T-helper 1 cell treated with Interleukin-12 subunit alpha and Interleukin-12 subunit beta and Interleukin-4 antibody, amounts not matched to agents 30 μg/mL and 1 μg/mL, for 36 hours (primary cell): ENCODE data around the gene ZNF326.
A peak's percentile ranks its signal among the peaks of the same experiment; 100 is the strongest.

Experiments used
- H3K27ac Mint-ChIP-seq: one replicate; pipeline ENCODE4 v1.8.0; 2021; ENCODE audit warnings: mild to moderate bottlenecking, mixed read lengths
- H3K27me3 Mint-ChIP-seq: one replicate; pipeline ENCODE4 v1.8.0; 2021; ENCODE audit warnings: low read depth, mixed read lengths
- H3K36me3 Mint-ChIP-seq: one replicate; pipeline ENCODE4 v1.8.0; 2021; ENCODE audit warnings: low read depth, mixed read lengths
- H3K4me1 Mint-ChIP-seq: one replicate; pipeline ENCODE4 v1.8.0; 2021; ENCODE audit warnings: low read depth, mixed read lengths
- H3K4me3 Mint-ChIP-seq: one replicate; pipeline ENCODE4 v1.8.0; 2021; ENCODE audit warnings: mild to moderate bottlenecking, moderate library complexity, mixed read lengths
- H3K9me3 Mint-ChIP-seq: one replicate; pipeline ENCODE4 v1.8.0; 2021; ENCODE audit warnings: mixed read lengths

The ZNF326 gene

DNA sequence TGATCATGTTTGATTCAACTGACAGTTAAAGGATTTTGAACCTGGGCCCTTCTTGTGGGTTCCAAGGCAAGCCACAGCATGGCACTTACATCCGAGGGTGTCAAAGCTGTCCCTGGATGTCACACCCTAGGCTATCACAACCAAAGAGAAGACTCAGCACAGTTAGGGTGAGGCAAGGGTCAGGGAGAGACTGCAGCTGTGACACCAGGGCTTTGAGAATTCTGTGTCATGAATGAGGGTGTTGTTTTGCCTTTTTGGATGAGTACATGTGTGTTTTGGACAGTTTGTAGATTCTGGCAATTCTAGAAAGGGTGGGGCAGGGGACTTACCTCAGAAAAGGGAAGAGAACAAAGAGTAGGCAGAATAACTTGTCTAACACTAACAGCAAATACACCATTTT lies 37.8 kb upstream of the ZNF326 start:
- Mint-ChIP-seq H3K9me3 (peaks cover 13% of the 10 kb centered on the region), H3K4me1 (peaks cover 31% of the 10 kb centered on the region), H3K4me3 (peak overlapping the region; percentile 45), H3K27me3 (no peaks in the 10 kb centered on the region), H3K36me3 (peaks cover 10% of the 10 kb centered on the region), H3K27ac (peak overlapping the region; percentile 71)

DNA sequence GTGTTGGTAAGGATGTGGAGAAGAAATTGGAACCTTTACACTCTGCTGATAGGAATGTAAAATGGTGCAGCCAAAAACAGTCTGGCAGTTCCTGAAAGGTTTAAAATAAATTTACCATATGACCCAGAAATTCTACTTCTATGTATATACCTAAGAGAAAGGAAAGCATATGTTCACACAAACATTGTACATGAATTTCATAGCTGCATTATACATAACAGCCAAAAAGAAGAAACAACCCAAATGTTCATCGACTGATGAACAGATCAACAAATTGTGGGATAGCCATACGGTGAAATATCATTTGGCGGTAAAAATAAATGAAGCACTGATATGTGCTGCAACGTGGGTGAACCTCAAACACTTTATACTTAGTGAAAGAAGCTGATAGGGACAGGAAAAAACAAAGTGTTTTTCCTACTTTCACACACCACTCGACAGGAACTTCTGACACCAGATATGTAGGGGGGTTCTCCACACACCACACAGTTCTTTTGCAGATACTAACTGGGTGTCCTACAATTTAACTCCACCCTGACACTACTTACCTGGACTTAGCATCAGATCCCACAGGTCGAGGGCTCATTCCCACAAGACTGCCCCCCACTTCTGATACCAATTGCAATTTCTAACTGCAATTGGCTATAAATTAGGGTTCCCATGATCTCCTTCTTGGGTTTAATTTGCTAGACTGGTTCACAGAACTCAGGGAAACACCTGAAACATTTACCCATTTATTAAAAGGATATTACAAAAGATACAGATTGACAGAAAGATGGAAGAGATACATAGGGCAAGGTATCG lies 35.9 kb upstream of the ZNF326 start:
- H3K36me3 Mint-ChIP-seq = peaks cover 8% of the 10 kb centered on the region
- peaks cover 4% of the 10 kb centered on the region for H3K27me3 Mint-ChIP-seq
- peaks cover 13% of the 10 kb centered on the region for H3K9me3 Mint-ChIP-seq
- no peak overlapping the region for H3K4me3 Mint-ChIP-seq
- H3K4me1 Mint-ChIP-seq = peaks cover 24% of the 10 kb centered on the region
- no peak overlapping the region for H3K27ac Mint-ChIP-seq

DNA sequence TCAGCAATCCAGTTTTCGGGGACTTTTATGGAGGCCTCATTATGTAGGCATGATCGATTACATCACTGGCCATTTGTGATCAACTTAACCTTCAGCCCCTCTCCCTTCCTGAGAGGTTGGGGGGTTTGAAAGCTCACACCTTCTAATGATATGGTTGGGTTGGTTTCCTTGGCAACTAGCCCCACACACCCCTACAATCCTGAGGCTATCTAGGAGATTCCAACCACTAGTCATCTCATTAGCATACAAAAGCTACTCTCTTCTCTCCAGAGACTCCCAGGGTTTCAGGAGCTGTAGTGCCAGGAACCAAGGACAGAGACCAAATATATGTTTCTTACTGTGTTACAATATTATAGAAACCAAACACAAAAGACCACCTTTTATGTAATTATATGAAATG lies 35.2 kb upstream of the ZNF326 start:
- H3K27me3 Mint-ChIP-seq = peaks cover 4% of the 10 kb centered on the region

DNA sequence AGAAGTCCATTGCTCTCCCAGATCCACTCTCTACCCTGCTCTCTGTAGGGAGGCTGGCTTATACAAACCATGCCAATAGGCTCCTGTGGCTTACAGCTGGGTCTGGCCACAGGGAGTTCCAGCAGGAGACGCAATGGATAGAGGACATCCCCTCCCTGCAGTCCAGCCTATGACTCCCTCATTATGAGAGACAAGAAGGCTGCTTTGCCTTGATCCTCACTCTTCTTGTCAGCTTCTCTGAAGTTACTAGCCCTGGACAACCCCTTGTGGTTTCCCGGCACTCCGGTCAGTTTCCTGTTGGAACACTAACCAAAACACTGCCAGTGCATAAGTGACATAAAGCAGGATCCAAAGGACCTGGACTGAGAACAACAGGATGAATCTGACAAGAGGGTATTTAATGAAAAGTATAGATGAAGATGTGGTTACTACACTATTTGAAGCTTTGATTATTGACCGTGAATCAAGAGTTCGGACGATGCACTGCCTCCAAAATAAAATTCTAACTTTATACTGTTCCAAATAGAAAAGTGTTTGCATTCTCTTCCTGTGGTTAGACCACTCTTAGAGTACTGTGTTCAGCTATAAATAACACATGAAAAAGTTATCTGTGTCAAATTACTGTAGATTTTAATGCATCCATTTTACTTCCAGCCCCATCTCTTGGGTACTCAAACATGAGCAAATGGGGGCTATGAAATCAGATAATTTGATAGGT lies 32.7 kb upstream of the ZNF326 start:
- Mint-ChIP-seq H3K27ac (no peak overlapping the region), H3K27me3 (peaks cover 17% of the 10 kb centered on the region)

More for the DNA sequence above, 35.2 kb upstream of the ZNF326 start:
- Mint-ChIP-seq H3K36me3 (peaks cover 8% of the 10 kb centered on the region), H3K27ac (no peak overlapping the region), H3K4me3 (no peak overlapping the region), H3K4me1 (peaks cover 20% of the 10 kb centered on the region), H3K9me3 (peaks cover 13% of the 10 kb centered on the region)

DNA sequence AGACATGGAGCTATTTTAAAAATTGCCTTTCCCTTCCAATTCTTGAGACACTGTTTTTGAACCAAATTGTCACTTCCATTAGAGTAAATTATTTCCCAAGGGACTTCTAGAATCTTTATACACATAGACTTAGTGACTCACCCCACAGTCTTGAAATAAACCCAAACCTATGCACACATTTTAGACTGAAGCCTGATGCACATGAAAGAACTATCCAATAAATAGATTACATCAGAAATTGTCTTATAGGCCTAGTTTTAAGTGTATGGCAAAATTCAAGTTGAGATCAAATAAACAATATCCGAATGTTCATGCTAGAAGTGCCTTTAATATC lies 32.2 kb upstream of the ZNF326 start:
- no peak overlapping the region for H3K27ac Mint-ChIP-seq
- H3K4me1 Mint-ChIP-seq = peaks cover 8% of the 10 kb centered on the region
- H3K4me3 Mint-ChIP-seq = no peak overlapping the region
- H3K27me3 Mint-ChIP-seq = peaks cover 19% of the 10 kb centered on the region
- peaks cover 13% of the 10 kb centered on the region for H3K9me3 Mint-ChIP-seq
- peaks cover 8% of the 10 kb centered on the region for H3K36me3 Mint-ChIP-seq

More for the DNA sequence above, 32.7 kb upstream of the ZNF326 start:
- Mint-ChIP-seq H3K4me1 (peaks cover 12% of the 10 kb centered on the region), H3K4me3 (no peak overlapping the region), H3K9me3 (peaks cover 13% of the 10 kb centered on the region), H3K36me3 (peaks cover 8% of the 10 kb centered on the region)

DNA sequence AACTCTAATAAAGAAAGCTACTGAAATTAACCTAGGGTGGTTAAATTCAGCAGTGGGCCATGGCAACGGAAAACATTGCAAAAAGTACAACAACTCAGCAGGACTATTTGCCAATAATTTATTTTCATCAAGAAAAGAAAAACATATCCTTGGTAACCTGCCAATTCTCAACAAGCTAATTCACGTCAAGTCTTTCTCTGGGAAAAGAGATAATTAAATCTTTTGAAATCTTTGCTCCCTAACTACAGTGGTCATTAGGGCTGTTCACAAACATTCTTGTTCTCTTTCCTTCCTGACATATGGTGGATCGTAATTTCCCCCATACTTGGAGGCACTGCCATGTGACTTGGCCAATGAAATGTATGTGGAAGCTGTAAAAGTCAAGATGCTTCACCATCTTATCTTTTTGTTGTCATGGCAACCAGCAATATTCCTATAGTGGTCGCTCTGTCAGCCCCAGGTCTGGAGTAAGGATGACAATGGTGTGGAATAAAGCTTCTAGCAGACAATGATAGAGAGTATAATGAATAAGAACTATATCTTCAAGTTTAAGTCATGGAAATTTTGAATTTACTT lies 29.6 kb upstream of the ZNF326 start:
- no peak overlapping the region for H3K4me3 Mint-ChIP-seq
- no peaks in the 10 kb centered on the region for H3K9me3 Mint-ChIP-seq
- no peaks in the 10 kb centered on the region for H3K4me1 Mint-ChIP-seq
- no peak overlapping the region for H3K27ac Mint-ChIP-seq
- H3K36me3 Mint-ChIP-seq = no peaks in the 10 kb centered on the region
- H3K27me3 Mint-ChIP-seq = peaks cover 19% of the 10 kb centered on the region

DNA sequence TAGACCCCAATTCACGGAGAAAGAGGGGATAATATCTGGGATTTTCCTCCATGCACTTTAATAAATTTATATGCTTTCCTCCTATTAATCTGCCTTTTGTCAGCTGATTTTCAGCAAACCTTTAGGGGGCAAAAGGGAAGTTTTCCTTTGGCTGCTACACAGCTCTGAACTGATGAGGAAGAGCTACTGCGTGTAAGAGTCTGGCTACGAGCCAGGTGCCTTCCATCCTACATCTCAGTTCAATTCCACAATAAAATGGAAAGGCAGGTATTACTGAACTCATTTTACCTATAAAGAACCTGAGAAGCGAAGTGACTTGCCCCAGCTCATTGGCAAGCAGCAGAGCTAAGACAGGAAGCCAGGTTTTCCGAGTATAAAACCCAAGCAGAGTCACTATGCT lies 28.3 kb upstream of the ZNF326 start:
- no peak overlapping the region for H3K4me3 Mint-ChIP-seq
- no peaks in the 10 kb centered on the region for H3K9me3 Mint-ChIP-seq
- H3K27me3 Mint-ChIP-seq = peaks cover 19% of the 10 kb centered on the region
- peaks cover 2% of the 10 kb centered on the region for H3K4me1 Mint-ChIP-seq
- H3K27ac Mint-ChIP-seq = no peak overlapping the region
- H3K36me3 Mint-ChIP-seq = no peaks in the 10 kb centered on the region

DNA sequence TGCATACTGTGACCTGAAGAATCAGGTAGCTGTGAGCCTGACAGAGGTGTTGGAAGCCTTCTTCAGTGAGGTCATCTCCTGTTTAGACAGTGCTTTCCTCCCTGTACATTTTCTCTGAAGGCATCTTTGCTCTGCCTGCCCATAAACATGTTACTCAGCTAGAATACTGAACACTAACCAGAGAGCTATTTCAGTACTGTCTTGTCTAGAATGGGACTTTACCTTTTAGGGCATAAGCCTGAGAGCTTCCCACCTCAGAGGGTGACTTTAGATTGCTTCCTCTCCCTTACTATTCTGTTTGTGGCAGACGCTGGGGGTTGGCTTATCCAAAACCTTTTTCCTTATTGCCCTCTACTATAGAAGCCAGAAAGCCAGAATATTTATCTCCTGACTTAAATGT lies 23.3 kb upstream of the ZNF326 start:
- Mint-ChIP-seq H3K27me3 (peaks cover 7% of the 10 kb centered on the region), H3K4me1 (peaks cover 18% of the 10 kb centered on the region), H3K27ac (no peak overlapping the region), H3K9me3 (no peaks in the 10 kb centered on the region), H3K36me3 (no peaks in the 10 kb centered on the region), H3K4me3 (no peak overlapping the region)

DNA sequence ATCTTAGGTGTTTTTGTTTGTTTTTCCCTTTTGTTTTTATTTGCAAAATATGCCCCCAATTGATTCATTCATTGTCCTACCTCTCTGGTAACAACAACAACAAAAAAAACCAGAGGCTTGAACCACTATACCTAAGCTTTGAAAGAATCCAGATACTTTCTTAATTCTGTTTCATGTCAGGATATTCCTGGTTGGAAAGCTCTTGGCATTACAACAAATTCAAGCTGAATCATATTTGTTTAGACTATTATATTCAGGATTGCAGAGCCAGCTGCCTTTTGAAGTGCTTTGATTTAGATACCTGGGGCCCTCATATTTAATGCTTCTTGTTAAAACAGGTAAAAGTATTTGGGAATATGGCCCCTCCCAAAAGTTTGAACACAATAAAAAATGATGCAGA lies 22.9 kb upstream of the ZNF326 start:
- Mint-ChIP-seq H3K4me1 (peaks cover 18% of the 10 kb centered on the region), H3K4me3 (no peak overlapping the region), H3K9me3 (no peaks in the 10 kb centered on the region), H3K36me3 (no peaks in the 10 kb centered on the region), H3K27me3 (peaks cover 3% of the 10 kb centered on the region), H3K27ac (no peak overlapping the region)

DNA sequence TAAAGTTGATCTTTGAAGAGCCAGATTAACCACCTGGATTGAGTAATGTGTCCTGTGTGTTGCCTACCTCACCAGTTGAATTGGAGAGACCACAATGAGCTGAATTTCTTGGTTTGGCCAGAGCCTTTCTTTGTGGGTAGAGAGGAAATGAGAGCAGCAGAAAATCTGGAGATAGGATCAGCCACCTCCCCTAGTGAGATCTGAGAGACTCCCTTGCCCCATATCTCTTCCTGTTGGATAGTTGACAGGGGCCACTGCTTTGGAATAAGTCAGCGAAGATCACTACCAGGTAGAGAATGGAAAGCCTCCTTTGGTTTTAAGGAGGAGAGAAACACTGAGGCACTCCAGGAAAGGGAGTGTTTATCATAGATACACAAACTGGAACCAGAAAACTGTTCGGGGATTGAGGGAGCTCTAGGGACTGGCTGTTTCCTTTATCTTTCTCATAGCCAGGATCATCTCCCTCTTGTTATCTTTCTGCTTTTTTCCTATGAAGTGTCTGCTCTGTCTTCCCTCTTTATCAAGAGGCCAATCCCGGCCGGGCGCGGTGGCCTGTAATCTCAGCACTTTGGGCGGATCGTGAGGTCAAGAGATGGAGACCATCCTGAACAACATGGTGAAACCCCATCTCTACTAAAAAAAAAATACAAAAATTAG lies 21.3 kb upstream of the ZNF326 start:
- no peaks in the 10 kb centered on the region for H3K36me3 Mint-ChIP-seq
- H3K4me3 Mint-ChIP-seq = no peak overlapping the region
- no peaks in the 10 kb centered on the region for H3K27me3 Mint-ChIP-seq
- H3K27ac Mint-ChIP-seq = no peak overlapping the region
- no peaks in the 10 kb centered on the region for H3K9me3 Mint-ChIP-seq
- H3K4me1 Mint-ChIP-seq = peaks cover 18% of the 10 kb centered on the region

DNA sequence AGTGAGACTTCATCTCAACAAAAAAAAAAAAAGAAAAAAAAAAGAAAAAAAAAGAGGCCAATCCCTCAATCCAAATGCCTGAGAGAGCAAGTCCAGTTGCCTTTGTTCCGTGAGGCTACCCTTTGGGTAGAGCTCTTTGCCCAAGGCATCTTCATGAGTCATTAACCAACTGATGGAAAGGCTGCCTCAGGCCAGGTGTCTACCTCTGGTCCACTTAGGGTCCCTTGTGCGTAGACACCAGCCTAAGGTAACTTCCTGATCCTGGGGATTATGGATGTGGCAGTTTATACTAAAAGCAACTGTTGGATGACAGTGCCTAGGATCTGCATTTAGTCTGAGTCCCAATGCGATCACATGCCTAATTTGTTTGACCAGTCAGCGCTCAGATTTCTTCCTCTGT lies 20.7 kb upstream of the ZNF326 start:
- Mint-ChIP-seq H3K9me3 (no peaks in the 10 kb centered on the region), H3K4me3 (no peak overlapping the region), H3K27ac (no peak overlapping the region), H3K27me3 (no peaks in the 10 kb centered on the region), H3K4me1 (peaks cover 18% of the 10 kb centered on the region), H3K36me3 (no peaks in the 10 kb centered on the region)

DNA sequence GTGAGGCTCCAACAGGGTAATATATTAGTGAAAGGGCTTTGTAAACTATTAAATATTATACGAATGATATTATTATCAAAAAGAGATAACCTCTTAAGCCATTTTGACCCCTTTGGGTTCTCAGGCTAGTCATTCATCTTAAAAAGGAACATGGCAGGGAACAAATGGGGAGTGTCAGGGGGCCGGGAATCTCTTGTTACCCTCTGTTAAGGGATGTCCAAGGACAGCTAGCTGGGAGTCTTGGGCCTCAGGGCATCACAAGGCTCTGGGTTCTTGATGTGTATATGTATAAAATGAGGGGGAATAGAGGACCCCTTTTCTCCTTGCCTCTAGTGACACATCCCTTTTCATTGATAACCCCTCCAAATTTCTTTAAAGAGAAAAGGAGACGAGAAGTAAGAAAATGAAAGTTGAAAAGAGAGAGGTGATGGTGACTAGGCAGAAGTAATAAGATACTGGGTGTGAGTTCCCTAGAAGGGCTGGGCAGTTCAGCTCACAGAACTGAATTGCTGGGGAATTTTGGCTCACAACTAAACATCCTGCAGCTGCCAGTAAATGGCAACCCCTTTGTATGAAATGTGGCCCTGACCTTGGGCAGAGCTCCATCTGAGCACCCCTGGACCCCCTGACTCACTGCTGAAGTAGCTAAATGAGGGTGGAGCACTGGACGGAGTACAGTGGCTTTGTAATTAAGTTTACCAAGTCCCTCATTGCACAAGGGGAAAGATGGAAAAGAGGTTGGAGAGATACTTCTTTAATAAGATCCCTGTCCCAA lies 20.0 kb upstream of the ZNF326 start:
- peaks cover 18% of the 10 kb centered on the region for H3K4me1 Mint-ChIP-seq
- no peaks in the 10 kb centered on the region for H3K27me3 Mint-ChIP-seq
- H3K9me3 Mint-ChIP-seq = no peaks in the 10 kb centered on the region
- no peak overlapping the region for H3K27ac Mint-ChIP-seq
- no peaks in the 10 kb centered on the region for H3K36me3 Mint-ChIP-seq
- no peak overlapping the region for H3K4me3 Mint-ChIP-seq

DNA sequence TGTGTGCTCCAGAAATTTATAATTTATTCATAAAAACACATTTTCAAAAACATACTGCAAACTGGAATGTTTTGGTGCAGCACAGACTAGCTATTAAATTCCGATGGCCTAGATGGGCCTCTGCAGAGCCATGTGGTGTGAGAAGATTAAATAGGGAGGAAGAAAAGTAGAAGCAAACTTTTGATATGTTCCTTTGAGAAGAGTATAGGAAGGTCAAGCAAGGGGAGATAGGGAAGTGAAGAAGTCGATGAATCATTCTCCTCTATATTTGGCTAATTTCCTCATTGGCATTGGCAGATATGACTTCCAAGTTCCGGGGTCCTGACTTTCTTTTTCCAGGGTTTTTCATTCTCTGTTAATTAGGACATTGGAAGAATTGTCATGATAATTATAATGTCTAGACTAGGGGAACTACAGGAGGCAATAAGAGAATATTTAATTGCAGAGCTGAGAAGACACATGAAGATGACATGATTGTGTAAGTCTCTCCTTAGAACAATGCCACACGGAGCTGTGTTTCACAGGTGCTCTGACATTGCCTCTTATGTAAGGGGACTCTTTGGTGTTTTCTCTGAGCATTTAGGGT lies 19.3 kb upstream of the ZNF326 start:
- no peaks in the 10 kb centered on the region for H3K9me3 Mint-ChIP-seq
- H3K27me3 Mint-ChIP-seq = no peaks in the 10 kb centered on the region
- H3K4me1 Mint-ChIP-seq = peaks cover 18% of the 10 kb centered on the region
- no peak overlapping the region for H3K27ac Mint-ChIP-seq
- no peaks in the 10 kb centered on the region for H3K36me3 Mint-ChIP-seq
- no peak overlapping the region for H3K4me3 Mint-ChIP-seq

DNA sequence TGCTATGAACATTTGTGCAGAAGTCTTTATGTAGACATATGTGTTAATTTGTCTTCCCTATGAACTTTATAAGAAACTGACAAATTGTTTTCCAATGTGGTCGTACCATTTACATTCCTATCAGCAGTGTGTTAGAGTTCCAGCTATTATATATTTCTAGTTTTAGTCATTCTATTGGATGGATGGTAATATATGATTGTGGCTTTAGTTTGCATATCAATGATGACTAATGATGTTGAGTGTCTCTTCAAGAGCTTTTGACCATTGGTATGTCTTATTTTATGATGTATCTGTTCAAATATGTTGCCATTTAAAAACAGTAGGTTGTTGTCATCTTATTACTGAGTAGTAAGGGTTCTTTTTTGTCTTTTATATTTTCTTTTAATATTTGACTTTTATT lies 16.2 kb upstream of the ZNF326 start:
- peaks cover 4% of the 10 kb centered on the region for H3K27me3 Mint-ChIP-seq
- H3K4me1 Mint-ChIP-seq = peaks cover 11% of the 10 kb centered on the region
- no peak overlapping the region for H3K27ac Mint-ChIP-seq
- no peak overlapping the region for H3K4me3 Mint-ChIP-seq
- no peaks in the 10 kb centered on the region for H3K36me3 Mint-ChIP-seq
- no peaks in the 10 kb centered on the region for H3K9me3 Mint-ChIP-seq
